OCI-M1 (cell line): ENCODE results near the gene ANKRD40.
"Not testable (repeated sequence)": the region's sequence is repeated elsewhere in the genome, so short reads cannot be mapped to it uniquely, and the experiment has no call there.

Experiments used
- DNase-seq: peaks from one replicate; lab custom pipeline; 2025; lab: John Stamatoyannopoulos, UW

Gene ANKRD40

GRCh38 chr17:50685691-50686493 lies 21.8 kb downstream of the ANKRD40 start:
- DNase-seq, result no peak

GRCh38 chr17:50685334-50685665 lies 22.4 kb downstream of the ANKRD40 start:
- DNase-seq, result no peak

GRCh38 chr17:50684612-50685333 lies 22.9 kb downstream of the ANKRD40 start:
- DNase-seq, result no peak

- DNase-seq, result no peak
Observed at GRCh38 chr17:50684288-50684611, 23.5 kb downstream of the ANKRD40 start.

- no peak for DNase-seq
Observed at GRCh38 chr17:50683434-50684287, 24.1 kb downstream of the ANKRD40 start.

- no peak for DNase-seq
Observed at GRCh38 chr17:50682938-50683337, 24.8 kb downstream of the ANKRD40 start.

- no peak for DNase-seq
Observed at GRCh38 chr17:50682441-50682840, 25.3 kb downstream of the ANKRD40 start.

- peak; percentile 58 for DNase-seq
Observed at GRCh38 chr17:50681263-50682200, 26.2 kb downstream of the ANKRD40 start.

GRCh38 chr17:50680543-50681262 lies 27.0 kb downstream of the ANKRD40 start:
- DNase-seq, result not testable (repeated sequence)

GRCh38 chr17:50680126-50680525 lies 27.6 kb downstream of the ANKRD40 start:
- DNase-seq, result no peak

GRCh38 chr17:50679008-50679544 lies 28.6 kb downstream of the ANKRD40 start:
- DNase-seq, result no peak

- no peak for DNase-seq
Observed at GRCh38 chr17:50677851-50678375, 29.8 kb downstream of the ANKRD40 start.

GRCh38 chr17:50676065-50676975 lies 31.4 kb downstream of the ANKRD40 start:
- DNase-seq, result no peak

- DNase-seq, result no peak
Observed at GRCh38 chr17:50675627-50676026, 32.1 kb downstream of the ANKRD40 start.

GRCh38 chr17:50675190-50675589 lies 32.5 kb downstream of the ANKRD40 start:
- DNase-seq, result no peak

GRCh38 chr17:50672831-50673551 lies 34.7 kb downstream of the ANKRD40 start:
- no peak for DNase-seq

- no peak for DNase-seq
Observed at GRCh38 chr17:50672071-50672470, 35.6 kb downstream of the ANKRD40 start.

- DNase-seq, result no peak
Observed at GRCh38 chr17:50668838-50669581, 38.7 kb downstream of the ANKRD40 start.
